HG03575 (cell line): Measurements from ENCODE around the gene FGFR4.

ENCODE experiments used
- ATAC-seq: cut with Tn5 transposase; IDR thresholded peaks from one replicate; pipeline ENCODE4 v1.9.1; 2021; ENCODE audit not compliant: unreplicated experiment, insufficient number of reproducible peaks, low FRiP score; ENCODE audit errors: extremely low read depth

The FGFR4 gene

GRCh38 chr5:177081859-177082258 is 4.9 kb upstream of the FGFR4 start:
- ATAC-seq = no peak

GRCh38 chr5:177083357-177083756 is 3.4 kb upstream of the FGFR4 start:
- ATAC-seq = no peak

GRCh38 chr5:177084175-177084574 is 2.5 kb upstream of the FGFR4 start:
- ATAC-seq = no peak

GRCh38 chr5:177085985-177086653 is 596 bp upstream of the FGFR4 start:
- ATAC-seq = no peak

- no peak for ATAC-seq
Observed at GRCh38 chr5:177087398-177088005, 787 bp downstream of the FGFR4 start.

GRCh38 chr5:177089127-177089526 is 2.4 kb downstream of the FGFR4 start:
- ATAC-seq = no peak

- no peak for ATAC-seq
Observed at GRCh38 chr5:177089825-177090641, 3.3 kb downstream of the FGFR4 start.

GRCh38 chr5:177090813-177091212 is 4.1 kb downstream of the FGFR4 start:
- no peak for ATAC-seq

- no peak for ATAC-seq
Observed at GRCh38 chr5:177091232-177091631, 4.5 kb downstream of the FGFR4 start.

- ATAC-seq = no peak
Observed at GRCh38 chr5:177092178-177093081, 5.7 kb downstream of the FGFR4 start.

- ATAC-seq = no peak
Observed at GRCh38 chr5:177093082-177093712, 6.5 kb downstream of the FGFR4 start.

GRCh38 chr5:177093803-177094202 is 7.1 kb downstream of the FGFR4 start:
- ATAC-seq = no peak

GRCh38 chr5:177094224-177095087 is 7.7 kb downstream of the FGFR4 start:
- no peak for ATAC-seq

- no peak for ATAC-seq
Observed at GRCh38 chr5:177095088-177095669, 8.5 kb downstream of the FGFR4 start.

GRCh38 chr5:177096162-177097015 is 9.7 kb downstream of the FGFR4 start:
- ATAC-seq = no peak

GRCh38 chr5:177097016-177097985 is 10.6 kb downstream of the FGFR4 start:
- ATAC-seq = no peak
